Activated CD8-positive, alpha-beta memory T cell treated with anti-CD3 and anti-CD28 coated beads, Interleukin-2, amount 50 U/mL, for 1 hour (primary cell): Measurements from ENCODE around the gene RNLS.
"Not testable (repeated sequence)": the region's sequence is repeated elsewhere in the genome, so short reads cannot be mapped to it uniquely, and the experiment has no call there.

Experiments
- DNase-seq: peaks from one replicate; pipeline ENCODE4 v3.0.0-alpha.2; 2020; ENCODE audit errors: extremely low read depth

RNLS gene

DNA sequence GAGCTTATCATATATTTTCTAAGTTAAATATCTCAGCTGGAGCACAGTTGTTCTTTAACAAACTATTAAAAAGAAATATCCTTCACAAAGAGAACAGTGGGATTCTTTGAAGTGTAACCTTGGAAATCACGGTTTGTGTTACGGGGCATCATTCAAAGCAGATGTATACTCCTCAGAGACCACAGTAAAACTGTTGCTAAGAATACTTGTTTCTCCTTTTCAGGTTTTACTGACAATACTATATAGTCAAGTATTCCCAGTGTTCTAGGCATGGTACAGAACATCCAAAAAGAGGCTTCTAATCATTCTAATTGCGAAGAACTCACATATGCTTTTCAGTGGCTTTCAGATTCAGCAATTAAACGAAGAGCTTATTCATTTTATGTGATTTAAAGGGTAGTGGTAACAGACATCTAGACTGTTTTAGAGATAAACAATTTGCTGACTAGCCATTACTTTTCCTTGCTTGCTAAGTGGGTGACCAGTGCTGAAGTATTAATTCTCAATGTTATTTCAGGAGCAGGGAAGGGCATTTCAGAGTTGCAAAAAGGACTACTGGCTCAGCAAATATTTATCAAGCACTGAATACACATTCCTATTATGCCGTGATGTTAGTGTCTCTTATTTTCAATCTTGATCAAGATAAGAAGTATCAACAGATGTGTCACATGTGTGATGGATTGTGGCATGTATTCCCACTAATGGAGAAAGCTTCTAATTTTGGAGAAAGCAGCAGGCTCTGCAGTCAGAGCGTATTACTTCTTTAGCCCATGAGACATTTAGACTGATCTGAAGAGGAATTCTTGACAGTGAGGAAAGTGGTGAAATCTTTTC, 236.8 kb downstream of the RNLS start:
- DNase-seq: no peak

DNA sequence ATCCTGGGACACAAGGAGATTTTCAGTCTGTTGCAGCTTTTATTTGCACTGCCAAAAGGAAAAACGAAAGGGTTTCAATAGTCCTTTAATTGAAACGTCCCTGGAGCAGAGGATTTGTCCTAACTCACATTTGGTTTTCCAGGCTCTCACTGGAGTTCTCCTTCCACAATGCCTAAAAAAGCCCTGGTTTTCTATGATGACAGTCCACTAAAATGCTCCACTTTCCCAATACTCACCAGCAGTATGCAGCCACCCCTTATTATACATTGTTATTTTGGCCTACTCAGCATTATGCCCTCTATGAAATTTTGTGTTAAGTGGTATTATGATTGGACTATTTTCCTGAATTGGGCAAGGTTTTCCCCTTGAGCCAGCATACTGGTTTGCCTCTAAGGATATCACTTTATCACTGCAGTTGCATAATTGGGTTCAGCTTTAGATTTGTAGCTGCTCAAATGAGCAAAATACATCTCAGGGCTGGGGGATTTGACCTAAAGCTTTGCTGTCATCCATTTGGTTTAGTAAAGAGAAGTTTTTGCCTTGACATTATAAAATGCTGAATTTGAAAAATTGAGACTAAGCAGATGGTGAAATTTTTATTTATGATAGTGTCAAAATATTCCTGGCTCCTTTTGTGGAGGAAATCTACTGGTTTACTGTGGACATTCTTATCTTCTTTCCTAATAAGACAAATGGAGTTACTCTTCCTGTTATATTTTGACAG, 239.2 kb downstream of the RNLS start:
- no peak for DNase-seq

DNA sequence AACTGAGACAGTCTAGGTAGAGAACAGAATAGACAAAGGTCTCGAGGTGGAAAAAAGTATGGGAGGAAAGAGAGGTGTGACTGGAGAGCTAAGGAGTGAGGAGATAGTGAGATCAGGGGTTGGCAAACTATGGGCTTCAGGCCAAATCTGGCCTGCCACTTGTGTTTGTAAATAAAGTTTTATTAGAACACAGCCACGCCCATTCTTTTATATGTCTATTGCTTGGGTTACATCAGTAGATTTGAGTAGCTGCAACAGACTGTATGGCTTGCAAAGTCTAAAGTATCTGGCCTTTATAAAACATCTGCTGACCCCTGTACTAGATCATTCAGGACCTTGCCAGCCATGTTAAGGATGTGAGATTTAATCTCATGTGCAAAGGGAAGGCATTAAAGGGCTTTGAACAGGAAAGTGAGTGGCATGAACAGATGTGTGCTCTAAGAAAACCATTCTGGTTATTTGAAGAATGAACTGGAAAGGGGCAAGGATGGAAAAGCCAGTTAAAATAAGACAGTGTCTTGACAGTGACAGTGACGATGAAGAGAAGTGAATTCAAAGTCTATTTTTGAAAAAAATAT, 240.3 kb downstream of the RNLS start:
- no peak for DNase-seq

DNA sequence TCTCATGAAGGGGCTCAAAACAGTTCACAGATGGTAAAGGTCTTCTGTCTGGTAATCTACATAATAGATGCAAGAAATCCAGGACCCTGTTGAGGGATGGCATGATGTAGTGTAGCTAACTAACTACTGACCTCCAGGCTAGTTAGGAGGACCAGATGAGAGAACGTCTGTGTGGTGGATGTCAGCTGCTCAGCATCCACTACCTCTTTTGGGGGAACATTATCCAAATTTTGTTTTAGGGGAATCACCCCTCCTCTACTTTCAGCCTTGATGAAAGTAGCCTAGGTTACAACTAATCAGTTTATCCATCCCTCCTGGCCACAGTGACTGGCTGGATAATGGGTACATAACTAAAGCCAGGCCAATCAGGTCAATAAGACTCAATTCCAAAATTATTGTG, 246.0 kb downstream of the RNLS start:
- no peak for DNase-seq

DNA sequence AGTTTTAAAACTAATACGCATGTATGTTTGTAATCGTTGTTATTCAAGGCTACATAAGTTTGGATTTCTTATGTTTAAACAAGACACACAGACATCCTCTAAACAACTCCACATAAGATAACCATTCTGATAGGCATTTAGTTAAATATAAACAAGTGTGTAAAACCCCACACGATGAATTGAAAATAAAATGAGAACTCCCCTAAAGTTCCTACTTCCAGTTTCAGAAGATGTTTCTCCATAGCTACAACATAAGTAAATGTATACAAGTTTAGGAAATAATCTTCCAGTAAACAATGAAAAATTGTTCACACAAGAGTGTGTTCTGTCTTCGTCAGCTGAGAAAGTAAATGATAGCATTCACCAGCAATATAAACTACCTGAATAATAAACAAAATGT, 246.8 kb downstream of the RNLS start:
- no peak for DNase-seq

DNA sequence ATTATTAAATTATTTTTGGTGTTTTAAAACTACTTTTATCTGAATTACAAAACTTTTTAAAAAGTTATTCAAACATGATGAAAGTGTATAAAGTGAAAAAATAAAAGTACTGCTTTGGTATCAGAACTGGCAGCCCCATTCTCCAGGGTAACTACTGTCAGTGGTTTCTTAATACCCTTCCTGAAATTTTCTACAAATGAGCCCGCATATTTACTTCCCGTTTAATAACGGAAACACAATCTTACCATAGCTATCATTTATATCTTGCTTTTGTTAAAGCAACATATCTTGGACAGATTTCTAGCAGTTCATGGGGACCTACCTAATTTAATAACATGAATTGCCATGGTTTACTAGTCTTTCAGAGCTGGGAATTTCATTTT, 249.9 kb downstream of the RNLS start:
- DNase-seq: no peak

DNA sequence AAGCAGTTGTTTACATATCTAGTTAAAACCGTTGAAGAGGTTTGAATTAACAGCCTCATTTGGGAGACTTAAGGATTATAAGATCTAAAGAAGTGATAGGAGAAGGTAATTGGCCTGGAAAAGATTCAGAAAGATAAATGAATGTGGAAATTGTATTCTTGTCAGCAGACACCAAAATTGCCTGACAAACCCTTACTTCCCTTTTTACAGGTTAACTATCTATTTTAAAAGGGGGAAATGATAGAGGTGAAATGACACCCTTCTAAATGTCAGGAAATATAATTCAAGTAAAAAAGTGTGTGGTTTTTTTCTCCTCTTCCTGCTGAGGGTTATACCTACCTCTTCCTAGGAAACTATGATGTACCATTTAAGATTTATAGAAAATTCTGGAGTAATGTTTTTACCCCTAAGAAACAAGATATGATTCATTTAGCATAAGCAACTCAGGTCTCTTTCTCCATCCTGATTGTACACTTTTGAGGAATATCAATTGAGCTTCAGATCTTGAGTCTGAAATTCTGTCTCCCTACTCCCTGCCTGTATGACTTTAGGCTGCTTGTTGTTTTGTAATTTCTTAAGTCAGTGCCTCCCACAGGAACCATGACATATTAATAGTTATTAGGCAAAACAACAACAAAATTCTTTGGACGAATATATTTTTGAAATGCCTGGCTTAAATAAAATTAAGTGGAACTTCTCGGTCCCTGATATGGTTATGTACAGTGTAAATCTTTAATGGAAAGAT, 250.4 kb downstream of the RNLS start:
- no peak for DNase-seq

DNA sequence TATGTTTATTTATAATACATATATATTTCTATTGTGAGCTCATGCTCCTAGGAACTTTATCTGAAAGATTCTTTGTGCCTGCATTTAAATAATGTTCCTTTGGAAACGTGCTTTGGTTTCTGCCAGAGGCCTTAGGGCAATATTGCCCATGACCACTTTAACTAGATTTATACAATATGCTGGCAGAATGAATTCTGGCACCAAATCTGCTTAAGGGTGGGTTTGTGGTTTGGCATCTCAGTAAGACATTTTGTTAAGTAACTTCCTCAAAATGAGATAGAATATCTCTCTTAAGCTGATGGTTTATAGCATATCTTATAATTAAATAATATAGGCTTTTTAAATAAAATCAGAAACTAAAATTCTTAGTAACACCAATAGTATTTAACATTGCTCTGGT, 252.9 kb downstream of the RNLS start:
- DNase-seq: no peak

DNA sequence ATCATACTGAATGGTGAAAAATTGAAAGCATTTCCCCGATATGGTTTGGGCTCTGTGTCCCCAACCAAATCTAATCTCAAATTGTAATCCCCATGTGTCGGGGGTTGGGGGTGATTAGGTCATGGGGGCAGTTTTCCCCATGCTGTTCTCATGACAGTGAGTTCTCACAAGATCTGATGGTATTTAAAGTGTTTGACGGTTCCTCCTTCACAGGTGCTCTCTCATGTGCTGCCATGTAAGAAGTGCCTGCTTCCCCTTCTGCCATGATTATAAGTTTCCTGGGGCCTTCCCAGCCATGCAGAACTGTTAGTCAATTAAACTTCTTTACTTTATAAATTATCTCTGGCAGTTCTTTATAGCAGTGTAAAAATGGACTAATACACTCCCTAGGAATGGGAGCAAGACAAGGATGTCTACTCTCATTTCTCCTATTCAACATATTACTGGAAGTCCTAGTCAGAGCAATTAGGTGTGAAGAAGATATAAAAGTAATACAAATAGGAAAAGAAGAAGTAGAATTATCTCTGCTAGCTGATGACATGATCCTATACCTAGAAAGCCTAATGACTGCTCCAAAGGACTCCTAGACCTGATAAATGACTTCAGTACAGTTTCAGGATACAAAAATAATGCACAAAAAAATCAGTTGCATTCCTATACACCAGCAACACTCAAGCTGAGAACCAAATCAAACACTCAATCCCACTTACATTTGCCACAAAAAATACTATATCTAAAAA, 260.6 kb downstream of the RNLS start:
- no peak for DNase-seq

DNA sequence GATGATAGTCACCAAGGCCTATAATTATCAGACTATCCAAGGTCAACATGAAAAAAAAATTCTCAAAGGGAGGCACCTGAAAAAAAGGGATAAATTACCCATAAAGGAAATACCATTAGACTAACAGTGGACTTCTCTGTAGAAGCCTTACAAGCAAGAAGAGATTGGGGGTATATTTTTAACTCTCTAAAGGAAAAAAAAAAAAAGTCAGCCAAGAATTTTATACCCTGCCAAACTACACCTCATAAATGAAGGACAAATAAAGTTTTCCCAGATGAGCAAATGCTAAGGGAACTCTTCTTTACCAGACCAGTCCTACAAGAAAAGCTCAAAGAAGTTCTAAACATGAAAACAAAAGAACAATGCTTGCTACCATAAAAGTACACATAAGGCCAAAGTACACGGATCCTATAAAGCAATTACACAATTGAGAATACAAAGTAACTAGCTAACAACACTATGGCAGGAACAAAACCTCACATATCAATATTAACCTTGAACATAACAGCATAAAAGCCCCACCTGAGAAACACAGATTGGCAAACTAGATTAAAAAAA, 263.1 kb downstream of the RNLS start:
- DNase-seq: no peak

DNA sequence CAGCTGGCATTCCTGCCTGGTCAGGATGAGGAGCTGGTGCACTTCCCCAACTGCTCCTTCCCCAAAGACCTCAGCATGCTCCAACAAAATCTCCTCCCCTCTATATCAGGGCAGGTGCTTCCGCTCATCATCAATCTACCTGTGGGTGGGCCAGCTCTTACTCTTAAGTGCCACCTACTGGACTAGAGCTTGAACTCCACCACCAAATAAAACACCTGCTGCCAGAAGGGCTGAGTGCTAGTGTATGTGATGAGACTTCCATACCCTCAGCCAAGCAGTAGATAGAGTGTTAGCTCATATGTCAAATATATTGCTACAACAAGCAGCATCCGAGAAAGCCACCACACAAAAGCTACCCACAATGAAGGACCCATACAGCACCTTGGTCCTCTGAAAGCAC, 264.3 kb downstream of the RNLS start:
- DNase-seq: no peak

DNA sequence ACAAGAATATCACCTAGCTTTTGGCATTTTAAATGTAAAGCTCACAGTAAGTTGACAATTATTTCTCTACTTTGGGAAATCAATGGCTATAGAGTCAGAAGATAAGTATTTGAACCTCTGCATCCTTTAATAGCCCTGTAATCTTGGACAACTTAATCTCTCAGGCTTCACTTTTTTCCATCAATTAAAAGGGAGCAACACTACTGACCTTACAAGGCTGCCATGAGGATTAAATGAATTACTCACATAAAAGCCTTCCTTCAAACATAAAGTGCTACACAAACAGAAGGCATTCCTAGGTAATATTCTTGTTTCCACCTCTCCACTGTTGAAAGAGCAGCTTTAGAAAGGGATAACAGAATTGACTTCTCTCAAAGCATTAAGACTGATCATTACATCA, 266.0 kb downstream of the RNLS start:
- no peak for DNase-seq

DNA sequence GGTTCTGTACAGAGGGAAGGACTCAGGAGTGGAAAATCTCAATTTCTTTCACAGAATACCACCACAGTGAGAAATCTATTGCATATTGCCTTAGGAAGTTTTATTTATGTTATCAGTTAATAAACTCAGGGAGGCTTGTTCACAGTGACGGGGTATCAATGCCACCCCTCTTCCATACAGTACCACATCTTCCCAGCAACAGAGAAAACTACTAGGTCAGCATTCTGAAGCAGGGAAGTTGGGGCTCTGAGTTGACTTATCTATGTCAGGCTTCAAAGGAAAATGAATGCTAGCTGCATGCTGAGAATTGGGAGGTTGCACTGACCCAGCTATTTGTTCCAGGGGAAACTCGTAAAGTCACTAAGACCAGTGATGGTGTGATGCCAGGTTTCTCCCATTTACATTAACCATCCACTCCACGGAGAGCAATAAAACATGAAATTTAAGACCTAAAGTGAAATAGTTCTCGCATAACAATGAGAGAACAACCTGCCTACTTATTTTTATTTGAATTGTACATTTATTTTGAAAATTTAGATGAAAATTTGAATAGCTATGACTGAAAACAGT, 266.7 kb downstream of the RNLS start:
- no peak for DNase-seq

DNA sequence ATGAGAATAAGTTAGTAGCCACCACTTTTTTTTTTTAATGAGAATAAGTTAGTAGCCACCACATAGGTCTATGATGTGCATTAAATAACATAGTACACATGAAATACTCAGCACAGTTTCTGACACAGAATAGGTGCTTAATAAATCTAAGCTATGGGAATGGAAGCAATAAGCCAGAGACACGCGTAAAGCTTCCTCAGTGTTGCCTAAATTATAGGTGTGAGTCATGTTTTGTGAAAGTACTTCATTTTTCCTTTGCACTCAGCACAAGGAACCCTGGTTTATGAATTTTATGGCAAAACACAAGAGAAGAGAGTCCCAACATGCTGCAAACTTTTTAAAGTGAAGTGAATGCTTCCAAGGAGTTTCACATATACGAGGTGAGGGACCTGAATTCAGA, 267.4 kb downstream of the RNLS start:
- DNase-seq: no peak

DNA sequence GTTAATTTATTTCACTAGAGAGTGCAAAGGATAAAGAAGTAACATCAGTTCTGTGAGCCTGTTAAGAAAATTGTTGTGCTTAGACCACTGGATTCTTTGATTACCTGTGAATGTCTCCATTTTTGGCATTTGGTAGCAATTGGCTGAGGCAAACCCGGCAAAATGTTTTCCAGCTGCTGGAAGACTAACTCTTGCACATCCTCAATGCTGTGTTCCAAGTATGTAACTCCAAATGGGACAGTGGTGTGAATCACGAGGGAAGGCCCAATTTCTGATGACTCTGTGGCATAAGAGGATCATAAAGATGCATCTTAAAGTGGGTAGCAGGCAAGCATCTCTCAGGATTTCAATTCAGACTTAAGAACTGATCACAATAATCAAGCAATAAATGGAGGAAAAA, 268.8 kb downstream of the RNLS start:
- no peak for DNase-seq

DNA sequence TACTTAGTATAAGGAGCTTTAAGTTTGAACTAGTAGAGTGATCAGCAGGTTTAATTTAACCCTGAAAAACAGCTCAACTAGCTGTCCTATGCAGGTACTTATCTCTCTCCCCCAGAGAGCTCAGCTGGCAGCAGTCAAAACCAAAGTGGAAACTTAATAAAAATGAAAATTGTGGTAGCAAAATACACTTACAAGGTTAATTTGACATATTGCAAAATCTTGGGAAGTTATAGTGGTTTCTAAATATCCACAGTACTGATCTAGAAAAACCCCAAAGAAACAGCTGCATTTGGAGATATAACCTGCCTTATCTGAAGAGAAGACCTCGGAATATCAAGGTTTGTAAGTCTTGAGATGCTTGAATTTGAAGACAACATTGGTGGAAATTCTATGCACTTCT, 269.2 kb downstream of the RNLS start:
- DNase-seq: no peak

DNA sequence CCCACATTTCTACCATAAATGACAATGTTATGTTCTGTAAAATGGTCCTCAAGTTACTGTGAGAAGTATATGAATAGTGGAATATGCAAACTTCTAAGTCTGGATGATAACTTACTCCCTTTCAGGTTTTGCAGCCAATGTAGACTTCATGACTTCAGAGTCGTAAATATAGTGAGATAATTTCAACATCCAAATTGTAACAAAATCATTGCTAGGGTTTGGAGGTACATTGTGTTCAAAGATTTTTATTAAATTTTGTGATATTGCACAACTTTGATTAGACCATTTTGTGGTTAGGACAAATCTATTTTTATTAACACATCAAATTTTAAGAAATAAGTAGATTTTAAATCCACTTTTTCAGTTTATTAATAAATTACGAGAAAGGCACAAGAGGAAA, 270.3 kb downstream of the RNLS start:
- DNase-seq: no peak

DNA sequence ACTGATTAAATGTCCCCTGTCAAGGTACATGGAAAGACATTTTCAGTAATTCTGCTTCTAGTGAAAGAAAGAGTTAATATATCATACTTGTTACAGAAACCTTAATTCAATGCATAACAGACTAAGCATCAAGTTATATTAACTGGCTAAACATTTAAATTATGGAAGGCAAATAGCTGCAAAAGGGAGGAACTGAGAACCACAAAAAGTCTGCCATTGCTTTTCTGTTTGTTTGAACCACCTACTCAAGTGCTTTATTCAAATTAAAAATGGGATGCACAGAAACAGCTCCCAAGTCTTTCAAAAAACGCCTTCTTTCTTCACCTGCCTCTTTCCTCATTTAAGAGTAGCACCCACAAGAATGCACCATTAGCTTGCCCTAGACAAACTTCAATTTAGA, 271.9 kb downstream of the RNLS start:
- no peak for DNase-seq

DNA sequence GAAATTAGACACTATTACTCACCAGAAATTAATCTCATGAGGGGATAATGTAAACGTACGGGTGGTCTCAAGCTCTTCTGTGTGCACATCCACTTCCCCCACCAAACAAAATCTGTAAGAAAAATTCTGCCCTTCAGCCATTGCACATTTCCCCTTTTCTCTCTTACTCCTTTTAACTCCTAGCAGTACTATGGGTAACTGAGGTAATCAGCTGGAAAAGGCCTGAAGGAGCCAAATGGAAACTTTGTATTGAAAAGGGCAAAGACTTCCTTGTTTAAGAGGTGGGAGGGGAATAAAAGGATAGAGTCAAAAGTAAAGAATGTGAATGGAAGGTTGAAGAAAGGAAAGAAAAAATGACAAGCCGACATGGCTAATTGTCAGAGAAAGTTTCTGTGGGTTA, 273.8 kb downstream of the RNLS start:
- no peak for DNase-seq

DNA sequence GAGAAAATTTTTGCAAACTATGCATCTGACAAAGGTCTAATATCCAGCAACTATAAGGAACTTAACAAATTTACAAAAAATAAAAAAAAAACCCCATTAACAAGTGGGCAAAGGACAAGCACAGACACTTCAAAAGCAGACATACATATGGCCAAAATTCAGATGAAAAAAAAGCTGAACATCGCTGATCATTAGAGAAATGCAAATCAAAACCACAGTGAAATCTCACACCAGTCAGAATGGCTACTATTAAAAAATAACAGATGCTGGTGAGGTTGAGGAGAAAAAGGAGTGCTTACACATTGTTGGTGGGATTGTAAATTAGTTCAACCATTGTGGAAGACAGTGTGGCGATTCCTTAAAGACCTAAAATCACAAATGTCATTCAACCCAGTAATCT, 274.8 kb downstream of the RNLS start:
- not testable (repeated sequence) for DNase-seq

DNA sequence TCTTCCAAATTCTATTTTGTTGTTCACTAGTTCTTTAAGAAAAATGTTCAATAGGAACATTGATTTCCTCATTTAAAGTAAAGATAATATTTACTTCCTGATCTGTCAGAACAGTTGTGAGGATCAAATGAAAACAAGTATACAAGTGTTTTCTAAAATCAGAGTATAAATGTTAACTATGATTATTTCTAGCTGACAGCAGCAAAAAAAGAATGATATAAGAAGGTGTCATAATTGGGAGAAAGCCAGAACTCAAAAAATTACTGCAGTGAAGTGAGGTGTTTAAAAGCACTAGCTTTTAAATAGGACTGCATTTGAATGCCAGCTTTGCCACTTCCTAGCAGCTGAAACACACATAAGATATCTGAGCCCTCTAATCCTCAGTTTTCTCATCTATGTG, 283.3 kb downstream of the RNLS start:
- no peak for DNase-seq
